ENCODE measurements around the gene THRB.

The THRB gene

DNA sequence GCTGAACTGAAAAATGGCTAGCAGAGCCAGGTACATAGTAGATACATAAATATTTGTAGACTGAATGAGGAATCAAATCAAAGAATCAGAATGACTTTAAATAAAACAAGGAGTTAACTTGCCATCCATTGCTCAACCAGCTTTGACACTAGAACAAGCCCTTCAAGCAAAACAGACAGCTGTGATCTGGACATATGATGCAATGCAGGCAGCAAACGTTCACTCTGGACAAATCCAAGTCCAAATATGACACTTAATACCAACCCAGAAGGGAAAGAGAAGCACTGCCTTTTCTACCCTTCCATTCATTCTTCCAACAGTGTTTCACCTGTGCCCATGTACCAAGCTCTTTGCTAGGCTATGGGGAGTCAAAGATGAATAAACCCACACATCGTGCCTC, 4.5 kb downstream of the THRB start:
- DNase-seq (ENCODE audit: low spot score): no peak

DNA sequence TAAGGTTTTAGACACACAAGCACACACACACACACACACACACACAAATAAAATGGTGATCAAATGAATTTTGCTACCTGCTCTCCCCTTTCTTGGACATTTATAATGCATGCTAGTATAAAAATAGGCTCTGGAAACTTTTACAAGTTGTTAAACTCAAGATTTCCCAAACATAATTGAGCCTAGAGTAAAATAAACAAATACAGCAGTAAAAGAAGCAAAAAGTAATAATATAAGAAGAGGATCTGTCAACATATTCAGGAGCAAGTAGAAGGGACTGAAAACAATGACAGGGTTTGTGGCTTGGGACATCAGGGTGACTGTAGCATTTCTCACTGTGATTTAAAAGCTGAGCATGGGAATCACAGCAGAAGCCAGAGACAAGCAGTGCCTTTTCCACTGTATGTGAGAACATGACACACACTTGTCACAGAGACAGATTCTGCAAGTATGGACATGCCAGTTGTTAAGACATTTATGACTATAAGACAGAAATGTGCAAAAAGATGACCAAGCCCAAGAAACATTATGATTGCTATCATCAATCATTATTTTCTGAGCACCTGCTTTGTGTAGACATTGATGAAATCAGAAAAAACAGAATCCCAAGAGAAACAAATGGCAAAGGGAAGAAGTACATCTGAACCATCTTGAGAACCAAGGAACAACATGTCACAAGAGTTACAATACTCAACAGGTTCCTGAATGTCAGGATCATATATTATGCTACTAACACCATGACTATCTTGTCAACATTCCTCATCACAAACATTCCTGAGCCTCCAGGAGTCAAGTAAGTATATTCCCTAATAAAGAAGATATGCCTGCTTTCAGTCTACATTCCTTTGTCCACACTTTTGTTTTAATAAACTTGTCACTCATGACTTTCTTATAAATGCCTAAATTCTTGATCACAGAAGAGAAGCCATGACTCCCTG, 7.1 kb downstream of the THRB start:
- no peak for DNase-seq (ENCODE audit: low spot score)

DNA sequence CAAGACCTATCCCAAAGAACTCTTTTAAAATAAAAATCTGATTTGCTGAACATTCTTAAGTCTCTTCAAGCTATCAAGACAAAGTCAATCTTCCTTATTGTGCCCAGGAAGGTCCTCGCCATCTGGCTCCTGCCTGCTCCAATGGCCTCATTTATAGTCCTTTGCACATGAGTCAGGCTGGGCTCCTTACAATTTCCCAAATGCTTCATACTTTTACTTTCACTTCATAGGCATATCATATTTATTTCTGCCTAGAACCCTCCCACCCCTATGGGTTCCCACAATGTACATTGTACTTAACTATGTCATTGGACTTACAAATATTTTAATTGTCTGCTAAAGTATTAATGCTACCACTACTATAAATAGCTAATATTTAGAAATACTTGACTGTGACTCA, 9.1 kb downstream of the THRB start:
- DNase-seq (ENCODE audit: low spot score): no peak

DNA sequence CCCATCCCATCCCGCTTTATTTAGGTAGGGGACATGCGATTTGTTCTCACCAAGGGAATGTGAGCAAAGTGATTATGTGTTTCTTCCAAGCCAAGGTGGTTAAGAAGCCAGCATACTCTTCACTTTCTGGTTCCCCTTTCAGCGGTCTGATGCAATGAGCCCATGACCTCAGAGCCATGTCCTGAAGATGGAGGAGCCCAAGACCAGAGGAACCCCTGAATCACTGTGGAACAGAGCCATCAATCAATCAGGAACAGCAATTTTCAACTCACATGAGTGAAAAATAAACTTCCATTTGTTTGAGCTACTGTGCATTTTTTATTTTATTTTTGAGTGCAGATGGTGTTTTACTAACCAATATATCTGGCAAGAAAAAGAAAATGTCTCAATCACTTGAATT, 10.8 kb downstream of the THRB start:
- no peak for DNase-seq (ENCODE audit: low spot score)

DNA sequence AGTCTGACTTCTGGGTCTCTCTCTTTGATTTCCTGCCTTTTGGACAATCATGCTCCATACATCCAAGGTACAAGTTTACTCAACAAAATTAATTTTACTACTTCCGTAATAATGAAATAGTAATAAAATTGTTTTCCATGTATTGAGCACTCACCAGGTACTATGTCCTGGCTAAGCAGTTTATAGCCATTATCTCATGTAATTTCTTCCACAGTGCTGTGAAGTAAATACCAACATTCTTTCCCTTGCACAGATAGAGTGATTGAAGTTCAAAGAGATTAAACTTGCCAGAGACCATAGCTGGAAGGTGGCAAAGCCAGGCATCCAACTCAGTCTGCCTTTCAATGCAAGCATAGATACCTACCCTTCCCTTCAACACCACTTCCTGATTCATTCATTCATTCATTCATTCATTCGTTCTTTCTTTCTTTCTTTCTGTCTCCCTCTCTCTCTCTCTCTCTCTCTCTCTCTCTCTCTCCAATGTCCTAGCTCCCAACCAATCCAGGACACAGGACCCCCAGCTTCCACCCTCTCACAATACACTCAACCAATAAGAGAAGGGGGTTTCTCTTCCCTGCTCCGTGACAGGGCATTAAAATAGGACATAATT, 12.4 kb downstream of the THRB start:
- DNase-seq (ENCODE audit: low spot score): no peak

DNA sequence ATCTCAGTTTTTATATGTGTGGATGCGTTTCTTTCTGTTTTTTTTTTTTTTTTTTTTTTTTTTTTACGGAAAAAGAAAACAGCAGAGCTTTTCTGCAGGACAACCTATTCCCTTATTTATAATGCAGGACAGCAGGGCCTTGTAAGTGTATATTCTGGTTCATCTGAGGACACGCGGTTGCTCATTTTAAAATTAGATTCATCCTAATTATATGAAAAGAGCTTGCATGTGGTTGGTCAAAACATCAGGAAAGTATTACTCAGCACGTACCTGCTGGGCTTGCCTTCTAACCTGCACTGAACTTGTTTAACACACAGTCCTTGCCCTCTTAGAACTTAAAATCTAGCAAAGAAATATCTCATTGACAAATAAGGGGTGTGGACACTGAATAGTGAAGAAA, 13.5 kb downstream of the THRB start:
- no peak for DNase-seq (ENCODE audit: low spot score)

DNA sequence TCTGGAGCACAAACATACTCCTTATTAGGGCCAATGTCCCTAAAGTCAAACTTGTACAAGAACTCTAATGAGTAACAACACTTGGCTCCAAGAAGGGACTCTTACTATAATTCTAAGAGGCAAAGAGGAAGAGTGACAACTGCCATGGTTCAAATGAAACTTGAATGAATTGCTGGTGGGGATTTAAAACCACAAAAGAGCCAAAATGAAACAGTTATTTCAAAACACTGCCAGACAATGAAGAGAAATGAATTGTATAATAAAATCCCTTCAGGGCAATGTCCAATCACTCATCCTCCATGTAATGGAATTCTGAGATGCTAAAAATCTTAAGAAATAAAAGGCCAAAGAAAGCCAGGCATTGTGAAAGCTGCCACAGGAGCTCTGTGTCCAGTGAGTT, 14.2 kb downstream of the THRB start:
- DNase-seq (ENCODE audit: low spot score): no peak

DNA sequence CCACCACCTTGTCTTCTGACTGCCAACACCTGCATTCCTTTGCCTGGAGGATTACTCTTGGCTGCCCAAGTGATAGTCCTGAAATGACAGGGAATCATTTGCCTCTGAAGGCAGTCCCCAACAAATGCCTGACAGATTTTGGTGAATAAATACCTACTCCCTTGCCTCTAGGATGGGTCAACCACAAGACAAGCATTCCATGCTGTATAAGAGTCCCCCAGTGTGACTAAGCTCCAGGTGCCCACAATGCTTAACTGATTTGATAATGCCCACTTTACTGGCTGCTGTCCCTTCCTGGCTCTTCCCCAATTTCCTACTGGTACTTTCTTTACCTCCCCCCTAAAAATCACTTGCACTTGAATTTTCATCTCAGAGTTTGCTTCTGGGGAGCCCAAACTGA, 14.8 kb downstream of the THRB start:
- no peak for DNase-seq (ENCODE audit: low spot score)

DNA sequence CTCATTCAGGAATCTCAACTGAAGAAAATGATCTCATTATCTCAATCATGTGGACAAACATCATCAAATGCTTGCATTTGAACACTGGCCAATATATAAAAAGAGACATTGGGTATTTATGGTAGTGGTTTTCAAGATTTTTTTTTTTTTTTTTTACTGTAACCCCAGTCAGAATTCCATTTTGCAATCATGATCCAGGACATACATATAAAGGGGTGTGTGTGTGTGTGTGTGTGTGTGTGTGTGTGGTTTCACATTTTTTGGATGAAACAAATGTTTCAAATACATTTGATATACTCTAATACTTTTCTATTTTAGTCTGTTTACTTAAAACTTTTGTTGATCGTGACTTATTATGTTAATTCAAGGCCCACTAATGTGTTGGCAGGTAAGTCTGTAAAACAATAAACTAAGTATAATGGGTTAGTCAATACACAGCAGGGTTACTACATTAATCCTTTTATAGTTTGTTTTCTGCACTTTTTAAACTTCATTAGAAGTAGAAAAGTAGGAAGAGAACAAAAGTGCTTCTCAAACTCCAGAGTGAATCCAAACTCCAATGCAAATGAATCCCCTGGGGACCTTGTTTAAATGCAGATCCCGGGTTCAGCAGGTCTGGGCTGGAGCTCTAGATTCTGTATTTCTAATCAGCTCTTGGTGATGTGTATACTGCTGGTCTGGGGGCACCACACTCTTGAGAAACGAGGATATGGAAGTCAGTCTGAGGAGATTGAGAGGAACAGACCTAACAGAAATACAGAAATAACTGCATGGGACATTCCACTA, 17.6 kb downstream of the THRB start:
- DNase-seq (ENCODE audit: low spot score): no peak

DNA sequence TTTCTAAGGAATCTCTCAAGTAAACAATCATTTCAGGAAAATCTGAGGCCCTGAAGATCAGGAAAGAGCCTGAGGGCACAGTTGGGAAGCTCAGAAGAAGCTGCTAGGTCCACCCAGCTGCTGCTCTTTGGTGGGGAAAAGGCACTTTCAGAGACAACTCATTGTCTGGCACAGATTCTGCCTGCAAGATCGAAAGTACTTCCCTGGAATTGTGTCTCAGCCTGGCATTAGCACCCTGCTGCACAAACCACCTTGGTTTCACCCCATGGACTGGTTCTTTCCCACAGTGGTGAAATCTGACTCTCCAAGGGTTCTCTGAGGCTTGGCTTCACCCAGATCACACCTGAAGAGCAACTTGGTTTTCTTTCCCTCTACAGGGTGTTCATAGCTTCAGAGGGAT, 18.7 kb downstream of the THRB start:
- no peak for DNase-seq (ENCODE audit: low spot score)

DNA sequence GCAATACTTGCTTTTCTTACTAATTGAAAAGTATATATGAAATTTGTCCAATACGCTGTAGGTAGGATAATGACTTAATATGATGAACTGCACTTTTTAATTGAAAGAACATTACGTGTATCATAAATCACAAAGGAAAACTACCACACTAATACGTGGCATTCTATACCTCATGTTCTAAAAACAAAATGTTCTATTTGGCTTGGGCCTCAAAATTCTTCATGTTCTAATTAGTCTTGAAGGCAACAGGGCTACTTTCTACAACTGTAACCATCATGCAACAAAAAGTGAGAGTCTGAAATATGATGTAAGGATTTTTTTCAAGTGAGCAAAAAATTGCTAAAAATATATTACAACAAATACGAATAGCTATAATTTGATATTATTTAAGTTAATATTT, 19.8 kb downstream of the THRB start:
- no peak for DNase-seq (ENCODE audit: low spot score)

DNA sequence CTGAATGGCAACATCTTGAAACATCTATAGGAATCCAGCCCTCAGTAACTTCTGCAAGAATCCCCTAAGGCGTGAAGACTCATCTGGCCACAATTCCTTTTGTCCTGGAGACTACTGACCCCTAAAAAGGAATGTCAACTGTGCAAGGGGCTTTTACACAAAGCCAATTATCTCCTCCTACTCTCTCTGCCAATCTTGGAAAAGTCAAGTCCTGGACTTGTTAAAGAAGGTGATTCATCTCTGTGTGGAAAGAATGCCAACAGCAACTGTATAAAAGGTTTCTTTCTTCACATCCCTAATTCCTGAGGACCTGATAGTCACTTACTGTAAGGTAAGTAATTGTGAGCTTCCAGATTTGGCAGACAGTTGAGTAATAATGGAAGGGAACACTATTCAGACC, 22.3 kb downstream of the THRB start:
- DNase-seq (ENCODE audit: low spot score): no peak

DNA sequence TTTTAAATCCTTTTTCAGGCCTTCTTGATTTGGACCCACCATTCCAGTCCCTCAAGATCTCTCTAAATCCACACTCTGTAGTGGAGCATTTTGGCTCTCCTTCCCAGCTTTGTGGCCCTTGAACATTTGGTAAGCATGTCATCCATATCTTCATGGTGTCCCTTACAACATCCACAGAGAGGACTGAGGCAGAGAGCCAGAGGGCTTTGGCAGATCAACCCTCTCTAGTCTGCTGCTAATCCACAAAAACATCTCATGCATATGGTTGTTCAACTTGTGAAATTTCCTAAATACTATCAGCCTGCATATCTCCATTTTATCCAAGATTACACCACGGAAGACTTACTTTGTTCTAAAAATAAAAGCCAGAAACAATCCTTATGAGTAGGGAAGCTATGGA, 23.2 kb downstream of the THRB start:
- DNase-seq (ENCODE audit: low spot score): no peak

DNA sequence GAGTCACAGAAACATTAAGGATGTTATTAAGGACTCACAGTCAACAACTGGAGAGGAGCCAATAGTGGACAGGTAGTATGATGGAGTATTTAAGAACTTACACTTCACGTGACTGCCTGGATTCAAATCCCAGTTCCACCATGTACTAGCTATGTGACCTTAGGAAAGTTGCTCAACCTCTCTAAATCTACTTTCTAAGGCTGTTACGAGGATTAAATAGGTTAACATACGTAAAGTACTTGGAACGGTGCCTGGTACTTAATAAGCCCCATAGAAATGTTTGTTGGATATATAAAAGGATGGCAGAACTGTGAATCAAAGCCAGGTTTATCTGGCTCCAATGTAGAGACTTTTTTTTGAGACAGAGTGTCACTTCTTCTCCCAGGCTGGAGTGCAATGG, 24.4 kb downstream of the THRB start:
- no peak for DNase-seq (ENCODE audit: low spot score)

DNA sequence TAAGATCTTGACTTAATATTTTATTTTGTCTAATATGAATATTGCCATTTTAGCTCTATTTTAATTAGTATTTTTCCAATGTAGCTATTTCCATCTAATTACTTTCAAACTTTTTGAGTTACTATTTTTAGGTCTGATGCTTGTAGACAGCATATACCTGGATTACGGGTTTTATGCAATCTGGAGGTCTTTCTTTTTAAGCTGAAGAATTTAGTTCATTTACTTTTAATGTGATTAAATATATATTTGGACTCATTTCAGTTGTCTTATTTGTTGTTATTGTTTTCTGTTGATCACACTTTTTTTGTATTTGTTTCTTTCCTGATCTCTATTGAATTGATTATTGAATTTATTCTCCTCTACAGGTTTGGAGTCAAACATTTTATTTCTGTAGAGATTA, 30.3 kb downstream of the THRB start:
- no peak for DNase-seq (ENCODE audit: low spot score)

DNA sequence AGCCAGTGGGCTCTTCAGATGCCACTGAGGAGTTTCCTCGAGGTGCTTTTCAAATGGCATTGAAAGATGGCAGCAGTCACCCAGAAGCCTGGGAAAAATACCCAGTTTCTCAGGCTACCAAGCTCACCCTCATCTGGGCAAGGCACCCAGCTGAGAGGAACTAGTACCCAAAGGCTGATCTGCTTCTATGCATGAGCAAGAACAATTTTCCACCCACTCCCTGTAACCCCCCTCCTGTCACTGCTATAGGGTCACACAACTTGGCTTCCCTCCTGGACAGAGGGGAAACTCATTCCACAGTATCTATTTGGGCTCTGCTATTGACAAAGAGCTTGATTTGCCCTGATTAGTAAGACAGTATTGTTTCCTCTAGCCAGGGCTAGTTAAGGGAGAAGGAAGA, 31.9 kb downstream of the THRB start:
- no peak for DNase-seq (ENCODE audit: low spot score)

DNA sequence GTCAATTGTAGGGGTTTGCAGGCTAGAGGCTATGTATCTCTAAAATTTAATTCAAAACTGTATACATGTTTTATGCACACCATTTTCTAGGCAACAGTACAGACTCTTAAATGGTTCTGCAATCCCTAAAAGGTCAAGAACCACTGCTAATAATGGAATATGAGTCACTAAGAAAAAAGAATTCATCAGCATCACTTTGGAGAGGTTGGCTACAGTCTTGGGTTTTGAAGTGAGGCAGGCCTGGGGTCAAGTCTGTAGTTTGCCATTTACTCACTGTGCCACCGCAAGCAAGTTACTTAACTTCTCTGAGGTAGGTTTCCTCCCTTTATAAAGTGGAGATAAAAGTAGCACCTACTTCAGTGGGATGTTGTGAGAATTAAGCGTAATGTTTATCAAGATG, 33.7 kb downstream of the THRB start:
- DNase-seq (ENCODE audit: low spot score): no peak

DNA sequence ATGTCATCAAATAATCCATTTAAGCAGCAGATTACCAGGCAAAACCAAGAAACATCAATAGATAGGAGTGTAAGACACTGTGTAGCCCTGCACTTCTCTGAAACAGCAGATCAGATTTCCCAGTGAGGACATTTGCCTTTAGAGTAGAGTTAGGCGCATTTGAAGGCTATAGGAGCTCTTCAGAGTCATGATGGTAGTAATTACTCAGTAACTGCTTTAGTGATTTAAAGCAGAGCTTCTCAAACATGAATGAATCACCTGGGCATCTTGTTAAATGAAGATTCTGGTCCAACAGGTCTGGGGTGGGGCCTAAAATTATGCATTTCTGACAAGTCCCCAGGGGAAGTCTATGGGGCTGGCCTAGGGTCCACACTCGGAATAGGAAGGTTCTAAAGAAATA, 36.9 kb downstream of the THRB start:
- no peak for DNase-seq (ENCODE audit: low spot score)

DNA sequence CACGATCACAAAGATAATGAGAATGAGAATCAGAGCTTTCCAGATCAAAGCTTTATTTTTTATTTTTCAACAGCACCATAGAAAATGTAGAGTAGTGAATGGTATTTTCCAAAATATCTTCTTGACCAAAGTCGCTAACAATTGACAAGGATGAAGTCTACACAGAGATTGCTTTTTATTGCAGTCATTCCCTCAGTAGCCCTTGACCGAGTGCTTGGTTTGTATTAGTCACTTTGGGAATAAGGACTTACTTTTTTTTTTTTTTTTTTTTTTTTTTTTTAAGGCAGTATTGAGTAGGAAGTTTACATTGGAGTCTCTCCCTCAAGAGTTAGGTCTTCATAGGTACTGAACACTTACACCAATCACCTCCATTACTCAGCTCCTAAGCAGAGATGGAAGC, 39.8 kb downstream of the THRB start:
- DNase-seq (ENCODE audit: low spot score): no peak

DNA sequence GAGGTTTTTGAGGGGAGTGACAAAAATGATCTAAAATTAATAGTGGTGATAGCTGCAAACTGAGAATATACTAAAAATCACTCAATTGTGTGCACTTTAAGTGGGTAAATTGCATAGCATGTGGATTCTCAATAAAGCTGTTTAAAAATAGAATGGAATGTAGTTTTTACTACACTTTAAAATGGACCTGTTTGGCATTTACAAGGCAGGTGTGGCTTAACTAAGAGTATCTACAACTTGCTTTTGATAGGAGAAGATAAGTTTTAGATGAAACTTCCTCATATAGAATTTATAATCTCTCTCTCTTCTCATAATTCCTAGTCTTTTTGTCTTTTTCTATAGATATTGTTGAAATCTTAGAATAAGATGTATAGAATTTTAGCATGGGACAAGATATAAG, 40.3 kb downstream of the THRB start:
- DNase-seq (ENCODE audit: low spot score): no peak

DNA sequence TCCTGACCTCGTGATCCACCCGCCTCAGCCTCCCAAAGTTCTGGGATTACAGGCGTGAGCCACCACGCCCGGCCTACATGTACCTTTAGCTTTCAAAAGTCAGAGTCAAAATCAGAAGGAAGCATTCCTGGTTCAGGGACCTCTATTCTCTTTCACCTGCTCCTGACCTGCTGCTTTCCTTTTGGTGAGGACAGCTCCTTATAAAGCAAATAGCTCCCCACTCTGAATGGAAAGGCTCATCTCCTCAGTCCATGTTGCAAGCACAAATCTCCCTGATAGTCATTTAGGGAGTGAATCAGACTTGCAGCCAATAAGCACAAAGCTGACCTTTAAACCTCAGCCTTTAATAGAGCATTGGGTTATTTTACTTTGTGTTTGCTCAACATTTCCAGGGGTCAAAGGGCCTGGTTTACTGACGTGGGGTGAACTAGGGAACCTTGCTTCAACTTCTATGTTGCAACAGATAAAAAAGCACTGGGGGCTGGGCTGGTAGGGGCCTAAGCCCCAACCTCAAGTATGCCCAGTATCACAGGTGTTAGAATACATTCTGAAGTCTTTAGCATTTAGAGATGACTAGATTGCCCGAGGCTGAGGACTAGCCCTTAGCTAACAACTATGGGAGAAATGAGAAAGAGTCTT, 43.1 kb downstream of the THRB start:
- no peak for DNase-seq (ENCODE audit: low spot score)

DNA sequence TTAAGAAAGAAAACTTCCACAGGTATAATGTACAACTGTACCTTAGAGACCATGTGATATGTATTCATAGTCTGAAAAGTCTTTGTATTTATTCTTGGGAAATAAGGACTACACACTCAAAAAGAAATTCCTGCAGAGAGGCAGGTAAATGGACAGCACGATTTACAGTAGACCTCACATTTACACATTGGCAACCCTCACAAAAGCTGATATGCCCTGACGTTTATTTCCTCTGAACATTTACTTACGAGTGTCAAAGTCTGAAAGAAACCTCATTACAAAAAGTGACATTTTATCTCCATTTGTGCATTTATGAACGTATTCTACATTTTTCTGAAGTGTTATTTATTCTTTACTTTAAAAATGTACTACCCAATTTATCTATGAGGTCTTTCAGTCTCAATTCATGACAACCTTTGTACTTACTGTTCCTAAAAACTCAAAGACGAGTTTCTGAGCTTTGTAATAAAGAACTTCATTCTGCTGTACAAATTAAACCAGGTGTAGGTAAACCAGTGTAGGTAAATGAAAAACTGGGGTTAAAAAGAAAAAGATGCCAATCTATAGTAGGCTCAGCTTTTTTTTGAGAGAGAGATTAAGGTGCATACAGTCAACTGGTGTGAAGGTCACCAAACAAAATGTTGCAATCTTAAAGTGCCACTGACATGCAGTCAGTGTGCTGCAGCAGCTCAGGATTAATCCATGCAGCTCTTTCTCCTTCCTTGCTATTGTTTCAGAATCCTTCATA, 44.3 kb downstream of the THRB start:
- no peak for DNase-seq (ENCODE audit: low spot score)

All from RKO (cell line).